Endothelial cell (in vitro differentiated cells): ENCODE measurements around the gene MIB1. TPM values are rescaled to one million over a fixed set of nuclear protein-coding genes. Genes with fewer than 3 reads are reported as not detected.
A peak's percentile ranks its signal among the peaks of the same experiment; 100 is the strongest.
"Not testable (repeated sequence)": the region's sequence is repeated elsewhere in the genome, so short reads cannot be mapped to it uniquely, and the experiment has no call there.

ENCODE experiments used
- DNase-seq: peaks from one replicate; pipeline ENCODE4 v3.0.0; 2021; ENCODE audit warnings: low spot score
- H3K27ac Mint-ChIP-seq: one replicate; pipeline ENCODE4 v1.8.0; 2021; ENCODE audit warnings: mixed read lengths, inconsistent platforms; ENCODE audit not compliant: unreplicated experiment
- H3K27me3 Mint-ChIP-seq: one replicate; pipeline ENCODE4 v1.8.0; 2021; ENCODE audit warnings: mild to moderate bottlenecking, moderate library complexity, mixed read lengths, inconsistent platforms; ENCODE audit not compliant: unreplicated experiment
- H3K36me3 Mint-ChIP-seq: one replicate; pipeline ENCODE4 v1.8.0; 2021; ENCODE audit warnings: mild to moderate bottlenecking, low read depth, mixed read lengths, inconsistent platforms; ENCODE audit not compliant: unreplicated experiment
- H3K4me1 Mint-ChIP-seq: one replicate; pipeline ENCODE4 v1.8.0; 2021; ENCODE audit warnings: mild to moderate bottlenecking, mixed read lengths, inconsistent platforms; ENCODE audit not compliant: unreplicated experiment
- H3K4me3 Mint-ChIP-seq: one replicate; pipeline ENCODE4 v1.8.0; 2021; ENCODE audit warnings: mild to moderate bottlenecking, mixed read lengths, inconsistent platforms; ENCODE audit not compliant: unreplicated experiment
- H3K9me3 Mint-ChIP-seq: one replicate; pipeline ENCODE4 v1.8.0; 2021; ENCODE audit warnings: mixed read lengths, inconsistent platforms; ENCODE audit not compliant: unreplicated experiment
- total RNA-seq: library from RNA; stranded (reverse); fragmentation: NEBNext Ultra II Directional; extraction: Animal tissue kit (Norgen Biotek cat#: 25700); gene quantifications from one replicate; pipeline ENCODE4 v1.2.1, GENCODE V29; 2021; ENCODE audit not compliant: unreplicated experiment
- TF ChIP-seq, protein P1 (sequence below): fragments of 200-600 bp; sonication (generic); IDR thresholded peaks from one replicate; pipeline ENCODE4 v1.5.0; 2021; ENCODE audit warnings: antibody characterized with exemption; ENCODE audit not compliant: unreplicated experiment

MIB1 gene
- total RNA-seq, 1 donor from 2014 or later: 62.8 TPM

DNA sequence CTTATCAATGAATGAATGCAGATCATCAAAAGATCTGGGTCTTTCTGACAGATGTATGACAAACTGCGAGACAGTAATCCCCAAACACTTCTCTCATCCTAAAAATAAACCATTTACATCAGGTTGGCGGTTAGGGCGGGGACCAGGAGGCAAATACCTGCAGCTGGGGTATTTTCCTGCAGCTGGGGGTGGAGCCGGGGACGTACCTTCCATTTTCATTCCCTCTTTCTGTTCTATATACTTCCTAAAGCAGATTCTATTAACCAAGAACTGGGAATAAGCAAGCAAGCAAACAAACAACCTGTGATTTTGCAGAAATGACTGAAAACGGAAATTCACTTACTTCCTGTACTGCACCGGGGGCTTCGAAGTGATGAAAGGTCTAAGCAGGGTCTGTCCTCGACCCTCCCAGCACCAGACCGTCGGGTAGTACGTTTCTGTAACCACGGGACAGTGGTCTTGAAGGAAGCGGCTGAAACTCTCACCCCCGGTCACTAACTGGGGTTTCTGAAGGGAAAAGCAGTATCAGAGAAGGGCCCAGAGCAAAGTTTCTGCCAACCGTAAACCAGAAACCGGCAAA lies 37.3 kb upstream of the MIB1 start:
- Mint-ChIP-seq H3K4me1 (peaks cover 13% of the 10 kb centered on the region), H3K27ac (peak overlapping the region; percentile 90), H3K4me3 (peak overlapping the region; percentile 95), H3K27me3 (peaks cover 3% of the 10 kb centered on the region), H3K36me3 (peaks cover 5% of the 10 kb centered on the region), H3K9me3 (no peaks in the 10 kb centered on the region)
- TF ChIP-seq, protein P1, sequence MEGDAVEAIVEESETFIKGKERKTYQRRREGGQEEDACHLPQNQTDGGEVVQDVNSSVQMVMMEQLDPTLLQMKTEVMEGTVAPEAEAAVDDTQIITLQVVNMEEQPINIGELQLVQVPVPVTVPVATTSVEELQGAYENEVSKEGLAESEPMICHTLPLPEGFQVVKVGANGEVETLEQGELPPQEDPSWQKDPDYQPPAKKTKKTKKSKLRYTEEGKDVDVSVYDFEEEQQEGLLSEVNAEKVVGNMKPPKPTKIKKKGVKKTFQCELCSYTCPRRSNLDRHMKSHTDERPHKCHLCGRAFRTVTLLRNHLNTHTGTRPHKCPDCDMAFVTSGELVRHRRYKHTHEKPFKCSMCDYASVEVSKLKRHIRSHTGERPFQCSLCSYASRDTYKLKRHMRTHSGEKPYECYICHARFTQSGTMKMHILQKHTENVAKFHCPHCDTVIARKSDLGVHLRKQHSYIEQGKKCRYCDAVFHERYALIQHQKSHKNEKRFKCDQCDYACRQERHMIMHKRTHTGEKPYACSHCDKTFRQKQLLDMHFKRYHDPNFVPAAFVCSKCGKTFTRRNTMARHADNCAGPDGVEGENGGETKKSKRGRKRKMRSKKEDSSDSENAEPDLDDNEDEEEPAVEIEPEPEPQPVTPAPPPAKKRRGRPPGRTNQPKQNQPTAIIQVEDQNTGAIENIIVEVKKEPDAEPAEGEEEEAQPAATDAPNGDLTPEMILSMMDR: no peak
- DNase-seq: no peak

DNA sequence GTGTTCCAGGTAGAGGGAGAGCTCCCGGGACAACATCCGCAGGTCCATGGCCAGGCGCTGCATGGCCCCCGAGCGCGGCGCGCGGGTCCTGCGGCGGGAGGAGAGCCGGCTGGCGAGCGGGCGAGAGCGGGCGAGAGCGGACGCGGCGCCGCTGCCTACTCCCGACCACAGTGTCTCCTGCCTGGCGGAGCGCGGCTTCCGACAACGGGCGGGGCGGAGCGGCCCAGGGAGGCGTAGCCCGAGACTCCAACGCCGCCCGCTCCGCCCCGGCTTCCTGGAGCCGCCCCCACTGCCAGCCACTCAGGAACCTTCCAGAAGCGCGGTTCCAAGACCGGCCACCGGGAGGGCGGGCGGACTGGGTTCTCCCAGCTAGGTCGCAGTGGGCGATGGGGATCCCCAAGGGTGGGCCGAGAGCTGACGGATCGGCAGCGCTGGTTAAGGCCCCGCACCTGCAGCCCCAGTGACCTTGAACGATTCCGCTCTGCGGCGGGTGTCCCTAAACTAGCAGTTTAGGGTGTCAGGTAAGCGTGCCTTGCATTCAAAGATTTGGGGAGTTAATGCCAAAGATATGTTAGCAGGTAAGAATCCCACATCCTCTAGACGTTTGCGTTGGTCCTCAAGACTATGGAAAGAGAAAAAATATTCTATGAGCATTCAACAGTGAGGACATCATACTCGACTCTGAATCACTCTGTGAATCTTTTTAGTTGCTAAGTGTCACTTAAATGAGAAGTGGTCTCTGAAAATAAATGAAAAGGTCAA lies 35.8 kb upstream of the MIB1 start, which contains the start of gene ABHD3:
ABHD3 (minus strand) TSS at position 172 of the 762 bp plus-strand sequence; CDS start at position 63, 109 bp downstream.
- Mint-ChIP-seq H3K27ac (peak within 1 kb of the TSS; percentile 90), H3K4me3 (peak within 1 kb of the TSS; percentile 95), H3K36me3 (peaks cover 5% of the 10 kb centered on the region), H3K27me3 (peaks cover 3% of the 10 kb centered on the region), H3K9me3 (no peaks in the 10 kb centered on the region), H3K4me1 (peaks cover 13% of the 10 kb centered on the region)
- DNase-seq: peak; percentile 93
- TF ChIP-seq, protein P1: peak; percentile 62

DNA sequence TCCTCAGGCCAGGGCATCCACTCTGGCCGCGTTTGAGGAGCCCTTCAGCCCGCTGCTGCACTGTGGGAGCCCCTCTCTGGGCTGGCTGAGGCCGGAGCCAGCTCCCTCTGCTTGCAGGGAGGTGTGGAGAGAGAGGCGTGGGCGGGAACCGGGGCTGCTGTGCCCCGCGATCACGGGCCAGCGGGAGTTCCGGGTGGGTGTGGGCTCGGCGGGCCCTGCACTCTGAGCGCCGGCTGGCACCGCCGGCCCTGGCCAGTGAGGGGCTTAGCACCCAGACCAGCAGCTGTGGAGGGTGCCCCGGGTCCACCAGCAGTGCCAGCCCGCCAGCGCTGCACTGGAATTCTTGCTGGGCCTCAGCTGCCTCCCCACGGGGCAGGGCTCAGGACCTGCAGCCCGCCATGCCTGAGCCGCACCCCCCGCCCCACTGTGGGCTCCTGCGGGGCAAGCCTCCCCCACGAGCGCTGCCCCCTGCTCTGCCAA lies 34.2 kb upstream of the MIB1 start:
- TF ChIP-seq, protein P1: no peak
- H3K4me1 Mint-ChIP-seq: peaks cover 13% of the 10 kb centered on the region
- H3K9me3 Mint-ChIP-seq: no peaks in the 10 kb centered on the region
- no peak for DNase-seq
- H3K36me3 Mint-ChIP-seq: no peaks in the 10 kb centered on the region
- no peak overlapping the region for H3K4me3 Mint-ChIP-seq
- H3K27ac Mint-ChIP-seq: no peak overlapping the region
- H3K27me3 Mint-ChIP-seq: peaks cover 3% of the 10 kb centered on the region

DNA sequence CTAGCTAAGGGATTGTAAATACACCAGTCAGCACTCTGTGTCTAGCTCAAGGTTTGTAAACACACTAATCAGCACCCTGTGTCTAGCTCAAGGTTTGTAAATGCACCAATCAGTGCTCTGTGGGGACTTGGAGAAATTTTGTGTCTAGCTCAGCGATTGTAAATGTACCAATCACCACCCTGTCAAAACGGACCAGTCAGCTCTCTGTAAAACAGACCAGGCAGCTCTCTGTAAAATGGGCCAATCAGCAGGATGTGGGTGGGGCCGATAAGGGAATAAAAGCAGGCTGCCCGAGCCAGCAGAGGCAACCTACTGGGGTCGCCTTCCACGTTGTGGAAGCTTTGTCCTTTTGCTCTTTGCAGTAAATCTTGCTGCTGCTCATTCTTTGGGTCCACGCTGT lies 33.5 kb upstream of the MIB1 start:
- H3K9me3 Mint-ChIP-seq, H3K27ac Mint-ChIP-seq, H3K4me3 Mint-ChIP-seq, H3K36me3 Mint-ChIP-seq, DNase-seq, H3K27me3 Mint-ChIP-seq: not testable (repeated sequence)
- H3K4me1 Mint-ChIP-seq: peaks cover 13% of the 10 kb centered on the region

DNA sequence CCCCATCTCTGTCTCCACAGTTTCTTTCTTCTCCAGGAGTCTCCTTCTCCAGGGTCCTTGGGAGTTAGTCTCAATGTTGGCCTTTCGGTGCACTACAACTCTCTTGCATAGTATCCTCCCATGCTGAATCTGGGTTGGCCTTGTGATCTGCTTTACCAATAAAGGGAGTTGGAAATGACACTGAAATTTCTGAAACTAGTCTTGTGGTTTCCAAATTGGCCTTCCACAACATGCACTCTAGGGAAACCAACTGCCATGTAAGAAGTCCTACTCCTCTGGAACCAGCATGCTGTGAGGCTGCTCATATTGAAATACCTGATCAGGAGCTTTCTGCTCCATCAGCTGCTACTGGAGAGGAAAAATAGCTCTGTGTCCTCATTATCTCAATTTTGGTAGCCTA lies 26.1 kb upstream of the MIB1 start:
- no peaks in the 10 kb centered on the region for H3K36me3 Mint-ChIP-seq
- H3K27ac Mint-ChIP-seq: no peak overlapping the region
- H3K27me3 Mint-ChIP-seq: no peaks in the 10 kb centered on the region
- TF ChIP-seq, protein P1: no peak
- no peaks in the 10 kb centered on the region for H3K9me3 Mint-ChIP-seq
- DNase-seq: no peak
- H3K4me1 Mint-ChIP-seq: no peaks in the 10 kb centered on the region
- H3K4me3 Mint-ChIP-seq: no peak overlapping the region
